Placental pericyte (primary cell): ENCODE data around the gene EEF1AKMT1. TPM values are rescaled to one million over a fixed set of nuclear protein-coding genes. Genes with fewer than 3 reads are reported as not detected.

Experiments used
- total RNA-seq: library from RNA; depleted of rRNA; stranded (reverse); fragments of >200 nt; gene quantifications from 2 replicates; pipeline ENCODE4 v1.2.3, GENCODE V29; 2012

Gene EEF1AKMT1, protein sequence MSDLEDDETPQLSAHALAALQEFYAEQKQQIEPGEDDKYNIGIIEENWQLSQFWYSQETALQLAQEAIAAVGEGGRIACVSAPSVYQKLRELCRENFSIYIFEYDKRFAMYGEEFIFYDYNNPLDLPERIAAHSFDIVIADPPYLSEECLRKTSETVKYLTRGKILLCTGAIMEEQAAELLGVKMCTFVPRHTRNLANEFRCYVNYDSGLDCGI
- total RNA-seq: 3.9 and 8.7 TPM in 2 replicates

GRCh38 chr13:20773194-20774080 is at the start of gene EEF1AKMT1:
TSS of gene EEF1AKMT1 (minus strand) at chr13:20773961. CDS start at chr13:20757598, 16,363 bp downstream.

DNA sequence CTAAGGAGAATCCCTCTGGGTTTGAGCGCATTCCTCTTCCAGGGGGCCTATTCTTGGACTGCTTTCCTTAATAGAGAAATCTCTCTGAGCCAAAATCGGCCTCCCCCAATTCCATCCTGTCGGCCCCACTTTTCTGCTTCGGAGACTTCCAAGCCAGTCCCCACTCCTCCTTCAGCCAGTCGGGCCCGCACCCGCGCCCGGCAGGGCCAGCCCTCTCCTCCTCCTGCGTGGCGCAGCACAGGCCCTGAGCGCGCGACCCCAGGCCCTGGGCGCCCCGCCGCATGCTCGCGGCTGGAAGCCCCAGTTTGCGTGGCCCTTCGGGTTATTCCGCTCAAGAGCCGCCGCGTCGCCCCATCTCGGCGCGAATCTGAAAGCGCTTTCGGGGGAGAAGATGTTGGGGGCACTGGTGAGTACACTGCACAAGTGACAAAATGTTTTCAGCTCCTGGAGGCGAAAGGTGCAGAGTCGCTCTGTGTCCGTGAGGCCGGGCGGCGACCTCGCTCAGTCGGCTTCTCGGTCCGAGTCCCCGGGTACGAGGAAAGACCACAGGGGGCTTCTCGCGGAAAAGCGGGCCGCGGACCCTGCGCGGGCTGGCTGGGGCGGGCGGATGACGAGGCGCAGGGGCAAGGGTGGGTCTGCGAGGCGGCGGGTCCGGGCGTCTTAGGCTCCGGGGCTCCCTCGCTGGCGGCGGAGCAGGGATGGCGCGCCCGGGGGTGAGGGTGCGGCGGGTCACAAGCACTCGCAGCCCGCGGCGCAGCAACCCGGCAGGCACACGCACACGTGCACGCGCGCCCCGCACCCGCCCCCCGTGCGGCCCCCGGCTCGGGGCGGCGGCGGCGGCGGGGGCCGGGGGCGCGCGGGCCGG is 70.6 kb downstream of the EEF1AKMT1 start, which contains the start of gene IL17D:
IL17D (plus strand) TSS at position 785 of the 865 bp plus-strand sequence. CDS start 303 bp downstream, outside the sequence.

Other genes with a start within 250 kb of the EEF1AKMT1 start
- gene CRYL1, start 248.1 kb downstream of the EEF1AKMT1 start, total RNA-seq: 11.5 and 13.1 TPM in 2 replicates
- 16.5 and 18.4 TPM in 2 replicates for gene IFT88, start 206.8 kb downstream of the EEF1AKMT1 start, total RNA-seq
- gene IL17D, start 70.3 kb downstream of the EEF1AKMT1 start, total RNA-seq: 0.43 and 0.66 TPM in 2 replicates
- gene XPO4, start 128.8 kb upstream of the EEF1AKMT1 start, total RNA-seq: 16.2 and 34.6 TPM in 2 replicates